ENCODE results near the gene SCUBE3.

The SCUBE3 gene

GRCh38 chr6:35213824-35214756 lies at the start of gene SCUBE3:
Gene SCUBE3, plus strand, starts transcription at chr6:35213956. Its CDS starts 463 bp downstream, at chr6:35214419.
- DNase-seq (ENCODE audit: extremely low read depth in 1 of 2, low read depth in 1 of 2) = no peak

DNA sequence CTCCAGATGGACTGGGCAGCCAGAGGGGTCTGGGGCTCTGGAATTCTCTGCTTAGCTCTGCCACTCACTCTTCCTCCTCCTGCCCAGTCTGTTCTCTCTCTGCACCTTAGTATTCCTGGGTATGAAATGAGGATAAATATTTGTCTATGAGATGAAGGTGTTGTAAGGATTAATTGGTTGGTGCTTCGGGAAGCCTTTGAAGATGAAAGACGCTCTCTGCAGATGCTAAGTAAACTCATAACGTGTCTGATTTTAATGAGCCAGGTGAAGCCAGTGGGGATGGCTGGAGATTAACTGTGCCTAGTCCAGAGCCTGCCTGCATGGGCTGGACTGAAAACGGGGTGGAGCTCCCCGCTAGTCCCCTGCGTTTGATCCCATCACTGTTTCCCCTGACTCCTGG lies 49.5 kb upstream of the SCUBE3 start:
- DNase-seq (ENCODE audit: extremely low read depth in 1 of 2, low read depth in 1 of 2) = no peak

DNA sequence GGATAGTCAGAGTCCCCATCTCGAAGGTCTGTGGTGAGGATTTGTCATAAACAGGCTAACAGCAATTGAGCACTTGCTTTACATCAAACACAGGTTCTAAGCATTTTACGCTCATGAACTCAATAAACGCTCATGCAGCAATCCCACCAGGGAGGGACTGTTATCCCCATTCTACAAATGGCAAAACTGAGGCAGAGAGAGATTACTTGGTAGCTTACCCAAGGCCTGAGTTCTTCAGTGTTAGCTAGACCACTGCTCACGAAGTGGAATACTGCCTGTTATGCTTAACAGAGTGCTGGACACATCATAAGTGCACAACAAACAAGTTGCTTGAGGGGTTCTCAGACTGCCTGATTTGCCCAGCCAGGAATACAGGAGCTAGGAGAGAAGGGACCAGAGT lies 48.9 kb upstream of the SCUBE3 start:
- DNase-seq (ENCODE audit: extremely low read depth in 1 of 2, low read depth in 1 of 2) = no peak

GRCh38 chr6:35165630-35166071 lies 48.1 kb upstream of the SCUBE3 start:
- no peak for DNase-seq (ENCODE audit: extremely low read depth in 1 of 2, low read depth in 1 of 2)

GRCh38 chr6:35166116-35166515 lies 47.6 kb upstream of the SCUBE3 start:
- no peak for DNase-seq (ENCODE audit: extremely low read depth in 1 of 2, low read depth in 1 of 2)

DNA sequence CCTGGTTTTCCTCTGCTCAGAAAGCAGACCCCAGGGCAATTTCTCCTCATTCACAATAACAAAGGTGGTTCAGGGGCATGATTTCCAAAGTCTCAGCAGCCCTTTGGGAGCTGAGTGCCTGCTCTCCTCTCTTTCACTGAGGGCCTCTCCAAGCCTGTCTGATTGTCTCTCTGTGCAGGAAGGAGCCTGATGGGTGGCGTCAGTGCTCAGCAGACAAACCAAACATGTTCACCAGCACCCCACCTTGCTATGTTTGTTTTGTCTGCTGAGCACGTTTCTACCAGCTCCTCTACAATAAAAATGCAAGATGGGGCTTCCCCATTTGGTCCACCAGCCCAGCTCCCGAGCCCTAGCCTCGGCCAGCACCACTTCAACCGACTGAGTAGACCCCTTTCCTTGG lies 47.2 kb upstream of the SCUBE3 start:
- no peak for DNase-seq (ENCODE audit: extremely low read depth in 1 of 2, low read depth in 1 of 2)

GRCh38 chr6:35167505-35167904 lies 46.3 kb upstream of the SCUBE3 start:
- no peak for DNase-seq (ENCODE audit: extremely low read depth in 1 of 2, low read depth in 1 of 2)

GRCh38 chr6:35168461-35168861 lies 45.3 kb upstream of the SCUBE3 start:
- no peak for DNase-seq (ENCODE audit: extremely low read depth in 1 of 2, low read depth in 1 of 2)

DNA sequence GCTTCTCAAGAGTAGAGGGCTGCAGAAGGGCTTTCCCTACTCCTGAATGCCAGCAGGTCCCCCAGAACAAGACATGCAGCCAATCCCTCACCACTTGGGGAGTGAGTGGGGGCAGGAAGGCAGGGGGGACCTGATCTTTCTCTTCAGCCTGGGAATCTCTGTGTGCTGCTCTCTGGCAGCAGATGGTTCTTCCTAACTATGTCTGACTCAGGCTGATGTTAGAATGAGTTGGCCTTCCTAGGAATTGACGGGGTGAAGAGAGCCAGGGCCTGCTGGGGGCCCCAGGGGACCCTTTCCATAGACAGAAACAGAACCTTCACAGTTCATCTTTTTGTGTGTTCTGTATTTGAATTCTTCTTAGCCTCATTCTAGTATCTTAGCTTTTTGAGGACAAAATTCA lies 43.6 kb upstream of the SCUBE3 start:
- DNase-seq (ENCODE audit: extremely low read depth in 1 of 2, low read depth in 1 of 2) = no peak

DNA sequence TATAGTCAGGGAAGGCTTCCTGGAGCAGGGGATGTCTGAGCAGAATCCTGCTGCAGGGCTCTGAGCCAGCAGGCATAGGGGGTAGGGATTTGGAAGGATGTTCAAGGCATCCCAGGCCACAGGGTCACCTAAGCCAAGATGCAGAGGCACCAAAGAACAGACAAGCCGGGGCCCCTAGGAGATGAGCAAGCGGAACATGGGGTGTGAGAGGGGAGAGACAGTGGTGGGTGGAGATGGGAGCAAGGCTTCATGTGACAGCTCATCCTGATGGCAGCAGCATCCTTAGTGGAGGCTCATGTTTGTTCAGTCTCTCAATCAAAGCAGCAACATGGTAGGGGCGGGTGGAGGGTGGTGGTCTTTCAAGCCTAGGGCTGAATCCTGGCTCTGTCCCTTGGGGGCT lies 42.9 kb upstream of the SCUBE3 start:
- no peak for DNase-seq (ENCODE audit: extremely low read depth in 1 of 2, low read depth in 1 of 2)

GRCh38 chr6:35173044-35173426 lies 40.7 kb upstream of the SCUBE3 start:
- no peak for DNase-seq (ENCODE audit: extremely low read depth in 1 of 2, low read depth in 1 of 2)

DNA sequence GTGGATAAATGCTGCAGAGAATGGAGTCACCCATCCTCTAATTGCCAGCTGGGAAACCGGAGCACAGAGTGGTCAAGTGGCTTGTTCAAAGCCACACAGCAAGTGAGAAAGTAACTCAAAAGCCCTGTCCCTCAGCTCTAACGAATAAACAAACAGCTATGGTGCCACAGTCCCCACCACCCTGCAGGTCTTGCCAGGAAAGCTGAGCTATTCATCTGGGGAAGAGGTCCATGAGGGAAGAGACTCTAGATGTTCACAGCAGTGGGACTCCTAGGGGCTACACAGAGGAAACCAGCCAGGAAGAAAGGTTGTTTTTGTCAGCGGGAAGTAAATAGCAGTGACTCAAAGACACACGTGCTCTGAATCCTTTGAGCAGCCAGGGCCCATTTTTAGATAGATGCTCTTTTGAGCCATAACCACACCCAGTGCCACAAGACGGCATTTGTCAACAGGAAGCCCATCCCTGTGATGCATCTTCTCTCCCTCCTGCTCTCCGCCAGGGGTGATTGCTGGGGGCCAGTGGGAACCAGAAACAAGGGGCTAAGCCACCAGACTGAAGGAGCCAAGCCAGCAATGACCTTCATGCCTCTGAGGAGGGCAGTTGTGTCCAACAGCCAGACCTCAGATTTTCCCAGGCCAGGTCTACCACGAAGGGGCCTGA lies 40.2 kb upstream of the SCUBE3 start:
- DNase-seq (ENCODE audit: extremely low read depth in 1 of 2, low read depth in 1 of 2) = no peak

GRCh38 chr6:35174088-35174434 lies 39.7 kb upstream of the SCUBE3 start:
- DNase-seq (ENCODE audit: extremely low read depth in 1 of 2, low read depth in 1 of 2) = no peak

GRCh38 chr6:35174501-35174900 lies 39.3 kb upstream of the SCUBE3 start:
- DNase-seq (ENCODE audit: extremely low read depth in 1 of 2, low read depth in 1 of 2) = no peak

- no peak for DNase-seq (ENCODE audit: extremely low read depth in 1 of 2, low read depth in 1 of 2)
Observed at GRCh38 chr6:35176301-35177024, 37.3 kb upstream of the SCUBE3 start.

- DNase-seq (ENCODE audit: extremely low read depth in 1 of 2, low read depth in 1 of 2) = no peak
Observed at GRCh38 chr6:35177157-35177556, 36.6 kb upstream of the SCUBE3 start.

DNA sequence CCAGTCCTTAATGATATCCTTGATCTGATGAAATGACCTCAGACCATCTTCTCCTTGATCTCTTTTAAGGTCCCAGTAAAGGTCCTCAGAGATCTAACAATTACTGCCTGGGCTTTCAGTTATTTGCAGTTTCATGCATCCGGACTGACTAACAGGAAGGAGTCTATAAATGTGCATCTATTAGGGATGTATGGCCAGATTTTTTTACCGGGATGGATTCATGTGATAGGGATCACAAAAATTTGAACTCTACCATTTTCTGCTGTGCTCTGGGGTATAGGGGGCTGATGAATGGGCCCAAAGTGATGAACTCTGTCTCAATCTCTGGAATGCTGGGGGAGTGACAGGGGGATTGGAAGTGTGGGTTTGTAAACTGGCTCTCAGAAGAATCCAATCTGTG lies 36.2 kb upstream of the SCUBE3 start:
- no peak for DNase-seq (ENCODE audit: extremely low read depth in 1 of 2, low read depth in 1 of 2)

DNA sequence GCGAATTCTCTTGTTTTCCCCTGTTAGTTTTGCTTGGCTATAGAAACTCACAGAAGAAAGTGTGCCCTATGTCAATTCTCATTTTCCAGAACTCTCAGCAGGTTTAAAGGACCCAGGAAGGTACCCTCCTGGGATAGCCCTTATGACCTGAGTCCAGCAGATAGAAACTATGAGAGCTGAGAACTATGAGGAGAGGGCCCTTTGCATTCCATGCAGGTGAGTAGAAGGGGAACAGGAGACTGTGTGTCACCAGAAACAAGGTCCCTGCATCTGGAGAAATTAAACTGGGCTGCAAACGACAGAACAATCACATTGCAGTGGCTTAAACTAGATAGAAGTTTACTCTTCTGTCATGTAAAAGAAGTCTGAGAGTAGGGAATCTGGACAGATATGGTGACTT lies 35.7 kb upstream of the SCUBE3 start:
- DNase-seq (ENCODE audit: extremely low read depth in 1 of 2, low read depth in 1 of 2) = no peak

DNA sequence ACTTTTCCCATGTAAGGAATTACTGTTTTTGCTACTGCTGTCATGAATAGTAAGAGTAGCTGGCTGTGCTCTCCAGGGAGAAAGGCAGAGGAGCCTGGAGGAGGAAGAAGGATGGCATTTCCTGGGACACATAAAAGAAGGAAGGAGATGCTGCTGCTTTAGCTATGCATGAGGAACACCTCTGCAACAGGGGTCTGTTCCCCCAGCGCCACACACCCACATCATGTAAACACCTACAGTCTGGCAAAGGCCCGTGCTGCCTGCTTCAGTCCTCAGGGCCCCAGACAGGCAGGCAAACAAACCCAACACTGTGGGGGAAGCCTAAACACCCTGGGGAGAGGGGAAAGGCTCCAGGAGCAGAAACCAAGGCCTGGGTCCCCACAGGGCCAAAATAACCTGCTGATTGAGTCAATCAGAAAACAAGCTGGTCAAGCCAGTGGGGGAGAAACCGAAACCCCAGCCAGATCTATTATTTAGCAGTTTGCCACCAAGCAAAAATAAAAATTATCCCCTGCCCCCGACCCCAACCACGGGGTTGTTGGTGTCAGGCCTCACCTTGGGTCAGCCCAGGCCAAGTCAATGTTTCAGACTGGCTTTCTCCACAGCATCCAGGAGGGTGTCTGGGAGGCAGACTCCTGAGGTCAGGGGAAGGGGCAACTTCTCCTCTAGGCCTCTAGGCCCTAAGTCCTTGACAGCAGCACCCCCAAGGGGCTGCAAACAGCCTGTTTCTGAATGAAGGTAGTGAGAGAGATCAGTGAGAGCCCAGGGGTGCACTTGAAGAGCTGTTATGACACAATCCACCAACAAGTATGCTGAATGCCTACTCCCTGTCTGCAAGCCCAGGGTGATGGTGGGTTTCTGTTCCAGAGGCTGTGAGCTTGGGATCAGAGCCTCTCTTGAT lies 34.6 kb upstream of the SCUBE3 start:
- no peak for DNase-seq (ENCODE audit: extremely low read depth in 1 of 2, low read depth in 1 of 2)

DNA sequence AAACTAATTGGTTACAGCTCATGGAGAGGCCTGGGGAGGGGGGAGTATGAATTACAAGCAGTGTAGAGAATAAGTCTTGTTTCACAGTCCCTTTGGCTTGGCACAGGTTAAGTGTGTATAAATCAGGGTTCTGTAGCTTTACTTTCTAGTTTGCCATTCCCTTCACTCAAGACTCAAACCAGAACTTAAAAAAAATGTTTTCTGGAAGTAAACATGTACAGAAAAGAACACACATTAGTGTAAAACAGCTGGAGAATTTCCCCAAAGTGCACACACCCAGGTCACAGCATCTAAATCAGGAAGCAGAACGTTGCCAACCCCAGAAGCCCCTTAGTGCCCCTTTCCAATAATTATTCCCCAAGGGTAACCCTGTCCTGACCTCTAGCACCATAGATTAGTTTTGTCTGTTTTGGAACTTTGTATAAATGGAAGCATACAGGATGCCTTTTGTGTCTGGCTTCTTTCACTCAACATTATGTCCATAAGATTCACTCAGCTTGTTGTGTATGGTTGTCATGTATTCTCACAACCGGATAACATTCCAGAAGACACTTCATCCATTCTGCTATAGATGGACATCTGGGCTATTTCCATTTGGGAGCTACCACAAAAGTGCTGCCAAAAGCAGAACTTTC lies 33.7 kb upstream of the SCUBE3 start:
- DNase-seq (ENCODE audit: extremely low read depth in 1 of 2, low read depth in 1 of 2) = no peak

Data from activated CD8-positive, alpha-beta memory T cell treated with anti-CD3 and anti-CD28 coated beads for 1 hour (primary cell).